H1 (cell line): ENCODE results near the gene POLN. TPM values are rescaled to one million over a fixed set of nuclear protein-coding genes. Genes with fewer than 3 reads are reported as not detected.

Experiments used
- CHD7 ChIP-seq: fragments of 300-600 bp; sonication (generic); IDR thresholded peaks from 2 replicates; pipeline ENCODE4 v1.7.1; 2012; ENCODE audit warnings: low read length, moderate library complexity, mild to moderate bottlenecking, inconsistent platforms; ENCODE audit not compliant: insufficient replicate concordance
- EZH2 ChIP-seq: fragments of 200-600 bp; sonication (generic); IDR thresholded peaks from 2 replicates; pipeline ENCODE4 v1.7.1; 2012; ENCODE audit warnings: low read depth, mild to moderate bottlenecking, moderate library complexity, low read length, inconsistent platforms; ENCODE audit not compliant: severe bottlenecking
- KDM5A ChIP-seq: fragments of 200-600 bp; IDR thresholded peaks from 2 replicates; pipeline ENCODE4 v1.7.1; 2012; ENCODE audit warnings: mild to moderate bottlenecking, low read length, inconsistent platforms, mixed read lengths
- PHF8 ChIP-seq: fragments of 200-600 bp; sonication (generic); conservative IDR thresholded peaks from 2 replicates; pipeline ENCODE4 v1.7.1; 2012; ENCODE audit warnings: low read depth, mild to moderate bottlenecking, inconsistent platforms, low read length, moderate library complexity
- POLR2AphosphoS5 ChIP-seq: IDR thresholded peaks from 2 replicates; pipeline ENCODE4 v1.6.1; 2011; ENCODE audit warnings: low read depth, low read length
- SUZ12 ChIP-seq: fragments of 200-600 bp; sonication (generic); IDR thresholded peaks from 2 replicates; pipeline ENCODE4 v1.6.1; 2012; ENCODE audit warnings: mild to moderate bottlenecking, inconsistent platforms, low read length, moderate library complexity, mixed read lengths
- TCF12 ChIP-seq: IDR thresholded peaks from 2 replicates; pipeline ENCODE4 v1.6.1; 2011; ENCODE audit warnings: low read depth, mild to moderate bottlenecking, low read length
- polyA plus RNA-seq, 7 experiments: library from polyadenylated mRNA; depleted of rRNA in 3 of 7; stranded (reverse) in 5 of 7; unstranded in 2 of 7; fragments of >200 nt in 5 of 7; fragments of 200-250 nt in 2 of 7; gene quantifications; 1 replicate in 5 of 7; 2 replicates in 1 of 7; 4 replicates in 1 of 7; pipeline versions ENCODE4 v1.2.1 to v1.2.3, GENCODE V29; 2011 to 2013; ENCODE audit warnings: missing spikeins in 2 of 7, mixed read lengths in 2 of 7
- total RNA-seq: library from RNA; stranded (reverse); fragmentation: NEBNext Ultra II Directional; extraction: Animal tissue kit (Norgen Biotek cat#: 25700); gene quantifications from 2 replicates; pipeline ENCODE4 v1.2.1, GENCODE V29; 2021

Gene POLN
- total and polyA plus RNA-seq, 2 of the 8 experiments (the other 6 are each of a cell fraction or from before 2014, with no cell fraction given) = 0.98 to 1.5 TPM

- TF ChIP-seq CHD7 (no peak), SUZ12 (no peak), KDM5A (no peak), EZH2 (no peak), POLR2AphosphoS5 (no peak), PHF8 (no peak), TCF12 (no peak)
Observed at GRCh38 chr4:2257361-2258081, 15.6 kb upstream of the POLN start (continued).
